ENCODE results near the gene PCYOX1L.

DNA sequence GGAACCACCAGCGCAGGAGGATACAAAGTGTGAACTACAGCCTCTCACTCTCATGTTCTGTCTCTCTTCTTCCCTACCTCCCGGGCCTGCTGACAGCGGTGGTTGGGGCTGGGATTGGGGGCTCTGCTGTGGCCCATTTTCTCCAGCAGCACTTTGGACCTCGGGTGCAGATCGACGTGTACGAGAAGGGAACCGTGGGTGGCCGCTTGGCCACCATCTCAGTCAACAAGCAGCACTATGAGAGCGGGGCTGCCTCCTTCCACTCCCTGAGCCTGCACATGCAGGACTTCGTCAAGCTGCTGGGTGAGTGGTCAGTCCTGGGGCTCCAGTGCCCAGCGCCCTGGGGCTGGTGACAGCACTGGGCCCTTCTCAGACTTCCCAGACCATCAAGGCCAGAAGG is 4.7 kb downstream of the PCYOX1L start:
- TF ChIP-seq POLR2AphosphoS5 (IDR thresholded peaks at IDR 0.05) (no peak), SMC3 (conservative IDR thresholded peaks at IDR 0.05; ENCODE audit: poor library complexity) (no peak)
- TF ChIP-seq, protein P1, sequence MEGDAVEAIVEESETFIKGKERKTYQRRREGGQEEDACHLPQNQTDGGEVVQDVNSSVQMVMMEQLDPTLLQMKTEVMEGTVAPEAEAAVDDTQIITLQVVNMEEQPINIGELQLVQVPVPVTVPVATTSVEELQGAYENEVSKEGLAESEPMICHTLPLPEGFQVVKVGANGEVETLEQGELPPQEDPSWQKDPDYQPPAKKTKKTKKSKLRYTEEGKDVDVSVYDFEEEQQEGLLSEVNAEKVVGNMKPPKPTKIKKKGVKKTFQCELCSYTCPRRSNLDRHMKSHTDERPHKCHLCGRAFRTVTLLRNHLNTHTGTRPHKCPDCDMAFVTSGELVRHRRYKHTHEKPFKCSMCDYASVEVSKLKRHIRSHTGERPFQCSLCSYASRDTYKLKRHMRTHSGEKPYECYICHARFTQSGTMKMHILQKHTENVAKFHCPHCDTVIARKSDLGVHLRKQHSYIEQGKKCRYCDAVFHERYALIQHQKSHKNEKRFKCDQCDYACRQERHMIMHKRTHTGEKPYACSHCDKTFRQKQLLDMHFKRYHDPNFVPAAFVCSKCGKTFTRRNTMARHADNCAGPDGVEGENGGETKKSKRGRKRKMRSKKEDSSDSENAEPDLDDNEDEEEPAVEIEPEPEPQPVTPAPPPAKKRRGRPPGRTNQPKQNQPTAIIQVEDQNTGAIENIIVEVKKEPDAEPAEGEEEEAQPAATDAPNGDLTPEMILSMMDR (IDR thresholded peaks at IDR 0.05; ENCODE audit: poor library complexity, severe bottlenecking) = no peak

Measured in neural cell (in vitro differentiated cells).